Activated CD8-positive, alpha-beta T cell treated with anti-CD3 and anti-CD28 coated beads, Interleukin-2, amount 10 ng/mL, durations not matched to agents 7 days and 5 days (primary cell): Measurements from ENCODE around the gene CDHR2. TPM values are rescaled to one million over a fixed set of nuclear protein-coding genes. Genes with fewer than 3 reads are reported as not detected.

ENCODE experiments used
- ATAC-seq: fragments of 150-1000 bp; cut with Tn5 transposase; one replicate; pipeline ENCODE4 v1.10.0; 2021; ENCODE audit warnings: moderate library complexity
- CTCF ChIA-PET: fragments of 350-600 bp; sonication (Branson Sonifier 250); formaldehyde crosslinking; loops from one replicate; lab custom pipeline; 2021; ENCODE audit warnings: antibody characterized with exemption; lab: Charles Lee
- POLR2A ChIA-PET: fragments of 350-600 bp; sonication (Branson Sonifier 250); formaldehyde crosslinking; loops from one replicate; lab custom pipeline; 2021; ENCODE audit warnings: antibody characterized with exemption; lab: Charles Lee
- DNase-seq: peaks from one replicate; pipeline ENCODE4 v3.0.0-alpha.2; 2020
- H3K27ac Mint-ChIP-seq: one replicate; pipeline ENCODE4 v1.8.0; 2021; ENCODE audit warnings: mild to moderate bottlenecking, mixed read lengths
- H3K27me3 Mint-ChIP-seq: one replicate; pipeline ENCODE4 v1.8.0; 2021; ENCODE audit warnings: low read depth, mixed read lengths
- H3K36me3 Mint-ChIP-seq: one replicate; pipeline ENCODE4 v1.8.0; 2021; ENCODE audit warnings: low read depth, mixed read lengths
- H3K4me1 Mint-ChIP-seq: one replicate; pipeline ENCODE4 v1.8.0; 2021; ENCODE audit warnings: low read depth, mixed read lengths
- H3K4me3 Mint-ChIP-seq: one replicate; pipeline ENCODE4 v1.8.0; 2021; ENCODE audit warnings: mild to moderate bottlenecking, mixed read lengths
- H3K9me3 Mint-ChIP-seq: one replicate; pipeline ENCODE4 v1.8.0; 2022; ENCODE audit warnings: mixed read lengths; ENCODE audit not compliant: insufficient read depth
- total RNA-seq, 2 experiments: library from RNA; stranded (reverse); gene quantifications; one replicate each; pipeline ENCODE4 v1.2.3, GENCODE V29; 2021

The CDHR2 gene
- total RNA-seq, 2 experiments from 2014 or later = 2.1 to 2.2 TPM

GRCh38 chr5:176574297-176574591 lies 25.1 kb downstream of the CDHR2 start:
- POLR2A ChIA-PET = interaction anchor here (0.5 to 1.0 kb wide), 2 partner anchors 33 to 1023 kb away, joined by 3 to 5 read pairs; no protein-coding TSS in a partner anchor
- Mint-ChIP-seq H3K9me3 (no peaks in the 10 kb centered on the region), H3K4me3 (no peak overlapping the region), H3K27me3 (peaks cover 3% of the 10 kb centered on the region), H3K4me1 (peaks cover 3% of the 10 kb centered on the region), H3K36me3 (no peaks in the 10 kb centered on the region), H3K27ac (no peak overlapping the region)
- DNase-seq (no peak), ATAC-seq (no peak)
- CTCF ChIA-PET = interaction anchor here (0.9 to 2.7 kb wide), 11 partner anchors 15 to 158 kb away, joined by 3 to 19 read pairs (median 4); partner anchors contain the start of gene CLTB

GRCh38 chr5:176575066-176575465 lies 25.9 kb downstream of the CDHR2 start:
- Mint-ChIP-seq H3K36me3 (no peaks in the 10 kb centered on the region), H3K27ac (no peak overlapping the region), H3K9me3 (no peaks in the 10 kb centered on the region), H3K4me1 (peaks cover 3% of the 10 kb centered on the region), H3K27me3 (peaks cover 3% of the 10 kb centered on the region), H3K4me3 (no peak overlapping the region)
- DNase-seq = no peak
- ChIA-PET CTCF (interaction anchor here (2.7 kb wide), 1 partner anchor 158 kb away, joined by 19 read pairs; the partner anchor contains the start of gene CLTB), POLR2A (no interaction called here)
- no peak for ATAC-seq

- Mint-ChIP-seq H3K4me3 (no peak overlapping the region), H3K27me3 (peaks cover 3% of the 10 kb centered on the region), H3K4me1 (peaks cover 3% of the 10 kb centered on the region), H3K27ac (no peak overlapping the region), H3K36me3 (no peaks in the 10 kb centered on the region), H3K9me3 (no peaks in the 10 kb centered on the region)
- POLR2A ChIA-PET = no interaction called here
- no peak for DNase-seq
- CTCF ChIA-PET = interaction anchor here (2.7 kb wide), 1 partner anchor 159 kb away, joined by 19 read pairs; the partner anchor contains the start of gene CLTB
- ATAC-seq = no peak
Measured at GRCh38 chr5:176575488-176576422, 26.6 kb downstream of the CDHR2 start.

- Mint-ChIP-seq H3K36me3 (no peaks in the 10 kb centered on the region), H3K27ac (no peak overlapping the region), H3K4me1 (peaks cover 3% of the 10 kb centered on the region), H3K4me3 (no peak overlapping the region), H3K9me3 (no peaks in the 10 kb centered on the region), H3K27me3 (no peaks in the 10 kb centered on the region)
- POLR2A ChIA-PET = interaction anchor here (1.4 kb wide), 1 partner anchor 34 kb away, joined by 3 read pairs; no protein-coding TSS in a partner anchor
- no peak for DNase-seq
- CTCF ChIA-PET = interaction anchor here (1.6 kb wide), 1 partner anchor 66 kb away, joined by 3 read pairs; no protein-coding TSS in a partner anchor
- ATAC-seq = no peak
Measured at GRCh38 chr5:176577312-176578176, 28.4 kb downstream of the CDHR2 start.

GRCh38 chr5:176578391-176578808 lies 29.3 kb downstream of the CDHR2 start:
- peak; percentile 40 for ATAC-seq
- Mint-ChIP-seq H3K36me3 (no peaks in the 10 kb centered on the region), H3K27me3 (no peaks in the 10 kb centered on the region), H3K4me1 (peaks cover 3% of the 10 kb centered on the region), H3K27ac (no peak overlapping the region), H3K4me3 (no peak overlapping the region), H3K9me3 (no peaks in the 10 kb centered on the region)
- DNase-seq = peak; percentile 57
- ChIA-PET POLR2A (interaction anchor here (1.4 kb wide), 1 partner anchor 35 kb away, joined by 3 read pairs; no protein-coding TSS in a partner anchor), CTCF (interaction anchor here (0.9 to 1.6 kb wide), 2 partner anchors 9 to 67 kb away, joined by 3 read pairs; no protein-coding TSS in a partner anchor)

- no peaks in the 10 kb centered on the region for H3K36me3 Mint-ChIP-seq
- H3K27ac Mint-ChIP-seq = no peak overlapping the region
- no peaks in the 10 kb centered on the region for H3K9me3 Mint-ChIP-seq
- no peak overlapping the region for H3K4me3 Mint-ChIP-seq
- ATAC-seq = no peak
- ChIA-PET POLR2A (no interaction called here), CTCF (interaction anchor here (0.9 to 1.6 kb wide), 3 partner anchors 10 to 68 kb away, joined by 3 to 4 read pairs (median 3); no protein-coding TSS in a partner anchor)
- DNase-seq = no peak
- no peaks in the 10 kb centered on the region for H3K27me3 Mint-ChIP-seq
- H3K4me1 Mint-ChIP-seq = no peaks in the 10 kb centered on the region
Measured at GRCh38 chr5:176579323-176579722, 30.2 kb downstream of the CDHR2 start.

GRCh38 chr5:176581361-176581760 lies 32.2 kb downstream of the CDHR2 start:
- H3K4me3 Mint-ChIP-seq = no peak overlapping the region
- DNase-seq (no peak), ATAC-seq (no peak)
- H3K4me1 Mint-ChIP-seq = no peaks in the 10 kb centered on the region
- CTCF ChIA-PET = interaction anchor here (1.2 kb wide), 1 partner anchor 165 kb away, joined by 4 read pairs; the partner anchor contains the start of gene CLTB
- no peaks in the 10 kb centered on the region for H3K36me3 Mint-ChIP-seq
- no peaks in the 10 kb centered on the region for H3K27me3 Mint-ChIP-seq
- peaks cover 8% of the 10 kb centered on the region for H3K9me3 Mint-ChIP-seq
- POLR2A ChIA-PET = no interaction called here
- no peak overlapping the region for H3K27ac Mint-ChIP-seq

GRCh38 chr5:176583076-176583475 lies 33.9 kb downstream of the CDHR2 start:
- H3K4me3 Mint-ChIP-seq = no peak overlapping the region
- H3K9me3 Mint-ChIP-seq = peaks cover 8% of the 10 kb centered on the region
- H3K4me1 Mint-ChIP-seq = no peaks in the 10 kb centered on the region
- DNase-seq (no peak), ATAC-seq (no peak)
- ChIA-PET CTCF (interaction anchor here (1.3 kb wide), 1 partner anchor 64 kb away, joined by 3 read pairs; the partner anchor contains the start of gene TSPAN17), POLR2A (no interaction called here)
- H3K27ac Mint-ChIP-seq = no peak overlapping the region
- no peaks in the 10 kb centered on the region for H3K36me3 Mint-ChIP-seq
- no peaks in the 10 kb centered on the region for H3K27me3 Mint-ChIP-seq

GRCh38 chr5:176587398-176587797 lies 38.3 kb downstream of the CDHR2 start:
- no peak for ATAC-seq
- Mint-ChIP-seq H3K27me3 (no peaks in the 10 kb centered on the region), H3K36me3 (no peaks in the 10 kb centered on the region), H3K27ac (no peak overlapping the region), H3K4me1 (no peaks in the 10 kb centered on the region), H3K9me3 (peaks cover 8% of the 10 kb centered on the region), H3K4me3 (no peak overlapping the region)
- ChIA-PET CTCF (no interaction called here), POLR2A (no interaction called here)
- no peak for DNase-seq

- no peak overlapping the region for H3K4me3 Mint-ChIP-seq
- ChIA-PET CTCF (no interaction called here), POLR2A (no interaction called here)
- no peak overlapping the region for H3K27ac Mint-ChIP-seq
- no peaks in the 10 kb centered on the region for H3K27me3 Mint-ChIP-seq
- DNase-seq (no peak), ATAC-seq (no peak)
- H3K9me3 Mint-ChIP-seq = peaks cover 8% of the 10 kb centered on the region
- no peaks in the 10 kb centered on the region for H3K4me1 Mint-ChIP-seq
- H3K36me3 Mint-ChIP-seq = no peaks in the 10 kb centered on the region
Measured at GRCh38 chr5:176588297-176588696, 39.2 kb downstream of the CDHR2 start.

- no peak for ATAC-seq
Measured at GRCh38 chr5:176589039-176589769, 40.1 kb downstream of the CDHR2 start.

More at GRCh38 chr5:176589039-176589769, 40.1 kb downstream of the CDHR2 start:
- peaks cover 8% of the 10 kb centered on the region for H3K9me3 Mint-ChIP-seq
- DNase-seq = no peak
- H3K27ac Mint-ChIP-seq = no peak overlapping the region
- H3K27me3 Mint-ChIP-seq = no peaks in the 10 kb centered on the region
- ChIA-PET POLR2A (interaction anchor here (0.6 kb wide), 1 partner anchor 246 kb away, joined by 3 read pairs; no protein-coding TSS in a partner anchor), CTCF (interaction anchor here (1.4 to 1.5 kb wide), 2 partner anchors 9 to 15 kb away, joined by 3 to 4 read pairs; no protein-coding TSS in a partner anchor)
- H3K4me1 Mint-ChIP-seq = no peaks in the 10 kb centered on the region
- no peaks in the 10 kb centered on the region for H3K36me3 Mint-ChIP-seq
- no peak overlapping the region for H3K4me3 Mint-ChIP-seq
